ENCODE results near the gene PIN1. TPM values are rescaled to one million over a fixed set of nuclear protein-coding genes. Genes with fewer than 3 reads are reported as not detected.

Gene PIN1
- total and polyA plus RNA-seq, 2 donors from 2014 or later: 57.7 to 143 TPM

DNA sequence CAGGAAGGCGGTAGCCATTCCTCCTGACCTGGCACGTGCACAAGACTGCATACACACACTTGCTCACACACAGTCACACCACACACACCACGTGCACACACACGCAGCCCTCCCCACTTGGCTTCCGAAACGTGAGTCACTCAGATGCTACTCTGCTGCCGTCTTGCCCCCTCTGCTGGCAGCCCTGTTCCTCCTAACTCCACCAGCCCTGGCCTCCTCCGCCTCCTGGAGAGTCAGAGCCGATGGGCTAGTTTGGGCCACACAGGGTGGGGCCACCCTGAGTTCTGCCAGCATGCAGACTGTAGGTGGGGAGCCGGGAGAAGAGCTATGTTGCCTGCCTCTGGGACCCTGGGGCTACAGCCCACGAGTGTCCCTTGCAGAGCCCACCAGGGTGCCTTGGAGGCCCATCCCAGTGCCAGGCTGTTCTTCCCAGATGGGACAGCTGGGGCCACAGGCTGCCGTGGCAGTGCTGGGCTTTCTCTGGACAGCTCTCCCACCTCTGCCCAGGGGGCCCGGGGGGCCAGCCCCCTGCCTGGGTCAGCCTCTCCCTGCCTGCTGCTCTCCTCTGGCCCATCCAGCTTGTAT lies 12.1 kb downstream of the PIN1 start:
- intact Hi-C loops (cut with DNase I): no loop called here
- Histone ChIP-seq H3K4me3 (ENCODE audit: low read length in 3 of 3) (no peak overlapping the region), H3K36me3 (ENCODE audit: control insufficient read depth in 2 of 3, insufficient read depth in 3 of 3, low read length in 3 of 3) (peaks cover 3 to 31% (median 18%) of the 10 kb centered on the region in 3 donors), H3K4me1 (ENCODE audit: control insufficient read depth in 2 of 3, insufficient read depth in 2 of 3, low read depth in 1 of 3, low read length in 3 of 3) (no peaks in the 10 kb centered on the region), H3K9me3 (ENCODE audit: control insufficient read depth in 2 of 3, insufficient read depth in 1 of 3, low read length in 3 of 3) (no peaks in the 10 kb centered on the region), H3K27me3 (ENCODE audit: control insufficient read depth, insufficient read depth, low read length) (no peaks in the 10 kb centered on the region), H3K27ac (ENCODE audit: low read depth in 2 of 2, low read length in 2 of 2) (no peak overlapping the region), H3K9ac (ENCODE audit: low read length in 3 of 3) (no peak overlapping the region)
- TF ChIP-seq, protein P1, sequence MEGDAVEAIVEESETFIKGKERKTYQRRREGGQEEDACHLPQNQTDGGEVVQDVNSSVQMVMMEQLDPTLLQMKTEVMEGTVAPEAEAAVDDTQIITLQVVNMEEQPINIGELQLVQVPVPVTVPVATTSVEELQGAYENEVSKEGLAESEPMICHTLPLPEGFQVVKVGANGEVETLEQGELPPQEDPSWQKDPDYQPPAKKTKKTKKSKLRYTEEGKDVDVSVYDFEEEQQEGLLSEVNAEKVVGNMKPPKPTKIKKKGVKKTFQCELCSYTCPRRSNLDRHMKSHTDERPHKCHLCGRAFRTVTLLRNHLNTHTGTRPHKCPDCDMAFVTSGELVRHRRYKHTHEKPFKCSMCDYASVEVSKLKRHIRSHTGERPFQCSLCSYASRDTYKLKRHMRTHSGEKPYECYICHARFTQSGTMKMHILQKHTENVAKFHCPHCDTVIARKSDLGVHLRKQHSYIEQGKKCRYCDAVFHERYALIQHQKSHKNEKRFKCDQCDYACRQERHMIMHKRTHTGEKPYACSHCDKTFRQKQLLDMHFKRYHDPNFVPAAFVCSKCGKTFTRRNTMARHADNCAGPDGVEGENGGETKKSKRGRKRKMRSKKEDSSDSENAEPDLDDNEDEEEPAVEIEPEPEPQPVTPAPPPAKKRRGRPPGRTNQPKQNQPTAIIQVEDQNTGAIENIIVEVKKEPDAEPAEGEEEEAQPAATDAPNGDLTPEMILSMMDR (IDR thresholded peaks at IDR 0.05; ENCODE audit: borderline replicate concordance, extremely low read depth, insufficient read depth): no peak
- peak in 1 of 5 donors; percentile 50 for DNase-seq
- FAIRE-seq: no peak

DNA sequence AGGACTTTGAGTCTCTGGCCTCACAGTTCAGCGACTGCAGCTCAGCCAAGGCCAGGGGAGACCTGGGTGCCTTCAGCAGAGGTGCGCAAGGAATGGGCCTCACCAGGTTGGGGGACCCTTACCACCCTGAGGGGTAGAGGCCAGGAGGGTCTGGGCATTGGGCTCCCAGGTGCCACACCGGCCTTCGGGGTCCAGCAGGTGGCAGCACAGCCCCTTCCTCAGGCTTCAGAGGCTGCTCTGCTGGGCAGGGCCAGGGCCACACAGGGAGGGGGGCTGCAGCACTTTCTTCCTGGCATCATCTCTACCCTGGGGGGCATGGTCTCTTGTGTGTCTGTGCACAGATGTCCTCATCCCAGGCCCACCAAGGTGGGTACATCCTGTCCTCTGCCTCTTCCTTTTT lies 12.9 kb downstream of the PIN1 start:
- peak in 3 of 5 donors; percentile 35 to 60 (median 37) for DNase-seq
- peaks cover 3 to 27% (median 15%) of the 10 kb centered on the region in 3 donors for H3K36me3 ChIP-seq (ENCODE audit: control insufficient read depth in 2 of 3, insufficient read depth in 3 of 3, low read length in 3 of 3)

DNA sequence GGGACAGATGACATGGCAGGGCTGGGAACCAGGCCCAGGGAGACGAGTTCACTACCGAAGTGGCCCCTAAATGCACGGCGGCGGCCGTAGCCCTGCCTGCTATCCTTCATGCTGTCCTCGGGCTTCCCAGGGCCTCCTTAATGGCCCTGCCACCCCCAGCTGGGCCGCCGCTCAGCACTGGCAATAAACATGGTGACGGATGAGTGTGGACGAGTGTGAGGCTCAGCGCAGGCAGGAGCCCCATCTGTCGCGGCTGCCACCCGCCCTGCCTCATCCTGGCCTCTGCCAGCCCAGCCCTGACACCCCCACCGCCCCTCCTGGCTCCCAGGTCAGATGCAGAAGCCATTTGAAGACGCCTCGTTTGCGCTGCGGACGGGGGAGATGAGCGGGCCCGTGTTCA lies 13.6 kb downstream of the PIN1 start:
- Histone ChIP-seq H3K27ac (ENCODE audit: low read depth in 2 of 2, low read length in 2 of 2) (no peak overlapping the region), H3K27me3 (ENCODE audit: control insufficient read depth, insufficient read depth, low read length) (no peaks in the 10 kb centered on the region), H3K4me1 (ENCODE audit: control insufficient read depth in 2 of 3, insufficient read depth in 2 of 3, low read depth in 1 of 3, low read length in 3 of 3) (no peaks in the 10 kb centered on the region), H3K36me3 (ENCODE audit: control insufficient read depth in 2 of 3, insufficient read depth in 3 of 3, low read length in 3 of 3) (peaks cover 3 to 21% (median 9%) of the 10 kb centered on the region in 3 donors), H3K9me3 (ENCODE audit: control insufficient read depth in 2 of 3, insufficient read depth in 1 of 3, low read length in 3 of 3) (no peaks in the 10 kb centered on the region), H3K4me3 (ENCODE audit: low read length in 3 of 3) (no peak overlapping the region), H3K9ac (ENCODE audit: low read length in 3 of 3) (no peak overlapping the region)
- TF ChIP-seq, protein P1 (IDR thresholded peaks at IDR 0.05; ENCODE audit: borderline replicate concordance, extremely low read depth, insufficient read depth): no peak
- intact Hi-C loops (cut with DNase I): no loop called here
- FAIRE-seq: no peak
- peak in 1 of 5 donors; percentile 48 for DNase-seq

More for the DNA sequence above, 12.9 kb downstream of the PIN1 start:
- Histone ChIP-seq H3K27me3 (ENCODE audit: control insufficient read depth, insufficient read depth, low read length) (no peaks in the 10 kb centered on the region), H3K9ac (ENCODE audit: low read length in 3 of 3) (no peak overlapping the region), H3K4me1 (ENCODE audit: control insufficient read depth in 2 of 3, insufficient read depth in 2 of 3, low read depth in 1 of 3, low read length in 3 of 3) (no peaks in the 10 kb centered on the region), H3K27ac (ENCODE audit: low read depth in 2 of 2, low read length in 2 of 2) (no peak overlapping the region), H3K4me3 (ENCODE audit: low read length in 3 of 3) (no peak overlapping the region), H3K9me3 (ENCODE audit: control insufficient read depth in 2 of 3, insufficient read depth in 1 of 3, low read length in 3 of 3) (no peaks in the 10 kb centered on the region)
- TF ChIP-seq, protein P1 (IDR thresholded peaks at IDR 0.05; ENCODE audit: borderline replicate concordance, extremely low read depth, insufficient read depth): no peak
- no peak for FAIRE-seq
- intact Hi-C loops (cut with DNase I): no loop called here

DNA sequence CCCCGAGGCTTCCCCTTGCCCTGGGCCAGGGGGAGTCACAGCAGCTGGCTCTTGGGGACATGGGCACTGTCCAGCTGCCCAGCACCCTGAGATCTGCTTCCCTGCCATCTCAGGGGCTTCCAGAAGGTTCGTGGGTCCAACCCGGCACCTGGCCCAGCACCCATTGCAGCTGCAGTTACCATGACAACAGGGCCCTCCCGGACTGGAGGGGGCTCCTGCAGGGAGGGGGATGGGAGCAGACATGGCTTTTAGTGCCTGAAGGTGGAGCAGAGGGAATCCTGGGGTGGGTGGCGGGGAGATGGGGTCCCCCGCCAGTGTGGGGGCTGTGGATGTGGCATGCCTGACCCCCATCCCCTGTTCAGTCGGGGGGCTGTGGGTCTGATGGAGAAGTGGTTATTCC lies 14.7 kb downstream of the PIN1 start:
- Histone ChIP-seq H3K9ac (ENCODE audit: low read length in 3 of 3) (no peak overlapping the region), H3K4me3 (ENCODE audit: low read length in 3 of 3) (no peak overlapping the region), H3K36me3 (ENCODE audit: control insufficient read depth in 2 of 3, insufficient read depth in 3 of 3, low read length in 3 of 3) (peaks cover 0 to 11% (median 3%) of the 10 kb centered on the region in 3 donors), H3K27me3 (ENCODE audit: control insufficient read depth, insufficient read depth, low read length) (no peaks in the 10 kb centered on the region), H3K4me1 (ENCODE audit: control insufficient read depth in 2 of 3, insufficient read depth in 2 of 3, low read depth in 1 of 3, low read length in 3 of 3) (no peaks in the 10 kb centered on the region), H3K9me3 (ENCODE audit: control insufficient read depth in 2 of 3, insufficient read depth in 1 of 3, low read length in 3 of 3) (no peaks in the 10 kb centered on the region), H3K27ac (ENCODE audit: low read depth in 2 of 2, low read length in 2 of 2) (no peak overlapping the region)
- TF ChIP-seq, protein P1 (IDR thresholded peaks at IDR 0.05; ENCODE audit: borderline replicate concordance, extremely low read depth, insufficient read depth): no peak
- FAIRE-seq (no peak), DNase-seq (no peak)
- intact Hi-C loops (cut with DNase I): no loop called here

Data from kidney (tissue), 14 donors.